BLaER1 treated with 17β-estradiol and CSF1 and Interleukin-3, amounts not matched to agents 10 nM and 100 nM (cell line): ENCODE results near the gene ADAMTS15.
"Not testable (repeated sequence)": the region's sequence is repeated elsewhere in the genome, so short reads cannot be mapped to it uniquely, and the experiment has no call there.

ENCODE experiments used
- H3K27ac ChIP-seq, 11 experiments: shearing (Covaris generic); formaldehyde crosslinking; 2 replicates each; pipeline ENCODE4 v1.8.1; 2022
- H3K27me3 ChIP-seq, 11 experiments: shearing (Covaris generic); formaldehyde crosslinking; 2 replicates each; pipeline ENCODE4 v1.8.1; 2022
- H3K36me3 ChIP-seq, 11 experiments: shearing (Covaris generic); formaldehyde crosslinking; 2 replicates each; pipeline ENCODE4 v1.8.1; 2022
- H3K4me1 ChIP-seq, 10 experiments: shearing (Covaris generic); formaldehyde crosslinking; 2 replicates each; pipeline ENCODE4 v1.8.1; 2022
- H3K4me2 ChIP-seq, 11 experiments: shearing (Covaris generic); formaldehyde crosslinking; 2 replicates each; pipeline ENCODE4 v1.8.1; 2022
- H3K4me3 ChIP-seq, 10 experiments: shearing (Covaris generic); formaldehyde crosslinking; 2 replicates each; pipeline ENCODE4 v1.8.1; 2022
- H3K9ac ChIP-seq, 11 experiments: shearing (Covaris generic); formaldehyde crosslinking; 2 replicates each; pipeline ENCODE4 v1.8.1; 2022
- H3K9me3 ChIP-seq, 11 experiments: shearing (Covaris generic); formaldehyde crosslinking; replicated peaks in 1 of 11; 2 replicates each; pipeline ENCODE4 v1.8.1; 2022
- H4K20me1 ChIP-seq, 11 experiments: shearing (Covaris generic); formaldehyde crosslinking; 2 replicates each; pipeline ENCODE4 v1.8.1; 2022
- Cebpa-rat ChIP-seq, 11 experiments: shearing (Covaris generic); IDR thresholded peaks; 2 replicates each; pipeline ENCODE4 v1.8.1; 2022

The ADAMTS15 gene

DNA sequence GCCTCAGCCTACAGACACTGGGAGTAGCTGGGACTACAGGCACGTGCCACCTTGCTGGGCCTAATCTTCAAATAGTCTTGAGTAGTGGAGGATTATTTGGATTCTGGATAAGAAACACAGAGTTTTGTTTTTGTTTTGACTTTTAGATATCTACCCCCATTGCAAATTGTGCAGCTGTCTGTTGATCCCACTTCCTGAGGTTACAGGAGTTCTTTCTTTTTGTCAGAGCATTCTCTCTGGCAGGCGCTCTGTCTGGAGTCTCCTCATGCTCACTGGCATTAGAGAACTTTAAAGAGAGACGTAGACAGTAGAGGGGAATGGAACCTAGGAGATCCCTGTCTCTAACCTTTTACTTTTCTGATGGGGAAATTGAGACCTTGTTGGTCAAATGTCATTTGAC, 12.3 kb upstream of the ADAMTS15 start:
- H3K4me3 ChIP-seq: no peak overlapping the region
- no peaks in the 10 kb centered on the region for H3K27me3 ChIP-seq
- peaks cover 0 to 11% (median 5%) of the 10 kb centered on the region in 11 experiments; a peak in 13 of 22 replicates for H3K9me3 ChIP-seq
- no peak for TF ChIP-seq Cebpa-rat (IDR thresholded peaks at IDR 0.05)
- peaks cover 19 to 53% (median 47%) of the 10 kb centered on the region in 10 experiments for H3K4me1 ChIP-seq
- no peak overlapping the region for H3K27ac ChIP-seq
- H3K36me3 ChIP-seq: no peaks in the 10 kb centered on the region
- no peaks in the 10 kb centered on the region for H4K20me1 ChIP-seq
- H3K4me2 ChIP-seq: peak overlapping the region; percentile 6 to 88 (median 78); a peak in 21 of 22 replicates
- no peak overlapping the region; a peak in 1 of 22 replicates for H3K9ac ChIP-seq

GRCh38 chr11:130437848-130438247, 10.6 kb upstream of the ADAMTS15 start:
- Histone ChIP-seq H3K4me2 (peak overlapping the region in 10 of 11 experiments; percentile 1 to 88 (median 79); a peak in 18 of 22 replicates), H4K20me1 (no peaks in the 10 kb centered on the region), H3K36me3 (no peaks in the 10 kb centered on the region), H3K4me3 (no peak overlapping the region), H3K27me3 (no peaks in the 10 kb centered on the region), H3K9ac (no peak overlapping the region), H3K27ac (peak overlapping the region in 3 of 11 experiments; percentile 23 to 49 (median 35); a peak in 4 of 22 replicates), H3K4me1 (peaks cover 19 to 53% (median 47%) of the 10 kb centered on the region in 10 experiments), H3K9me3 (peaks cover 0 to 17% (median 9%) of the 10 kb centered on the region in 11 experiments; a peak in 13 of 22 replicates)
- no peak for TF ChIP-seq Cebpa-rat (IDR thresholded peaks at IDR 0.05)

DNA sequence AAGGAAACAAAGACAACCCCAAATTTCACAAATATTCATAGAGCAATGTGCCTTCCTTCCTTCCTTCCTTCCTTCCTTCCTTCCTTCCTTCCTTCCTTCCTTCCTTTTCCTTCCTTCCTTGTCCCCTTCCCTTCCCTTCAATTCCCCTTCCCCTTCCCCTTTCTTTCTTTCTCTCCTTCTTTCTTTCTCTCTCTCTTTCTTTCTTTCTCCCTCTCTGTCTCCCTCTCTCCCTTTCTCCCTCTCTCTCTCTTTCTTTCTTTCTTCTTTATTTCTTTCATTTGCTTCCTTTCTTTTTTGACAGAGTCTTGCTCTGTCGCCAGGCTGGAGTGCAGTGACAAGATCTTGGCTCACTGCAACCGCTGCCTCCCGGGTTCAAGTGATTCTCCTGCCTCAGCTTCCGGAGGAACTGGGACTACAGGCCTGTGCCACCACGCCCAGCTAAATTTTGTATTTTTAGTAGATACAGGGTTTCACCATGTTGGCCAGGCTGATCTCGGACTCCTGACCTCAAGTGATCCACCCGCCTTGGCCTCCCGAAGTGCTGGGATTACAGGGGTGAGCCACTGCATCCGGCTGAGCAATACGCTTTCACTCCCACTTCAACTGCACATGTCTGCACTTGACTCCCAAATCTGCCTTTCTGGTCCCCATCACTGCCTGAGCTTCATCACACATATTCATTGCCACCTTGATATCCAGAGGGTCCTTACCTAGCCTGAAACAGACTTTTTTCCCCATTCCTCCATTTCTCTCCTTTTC, 9.9 kb upstream of the ADAMTS15 start:
- H3K27ac ChIP-seq: peak overlapping the region in 3 of 11 experiments; percentile 27 to 49 (median 40); a peak in 4 of 22 replicates
- not testable (repeated sequence) for H4K20me1 ChIP-seq

GRCh38 chr11:130439160-130439519, 9.3 kb upstream of the ADAMTS15 start:
- Histone ChIP-seq H3K9me3 (peaks cover 0 to 17% (median 9%) of the 10 kb centered on the region in 11 experiments; a peak in 13 of 22 replicates), H3K27ac (peak overlapping the region in 3 of 11 experiments; percentile 11 to 40 (median 27); a peak in 2 of 22 replicates), H3K4me1 (peaks cover 19 to 53% (median 47%) of the 10 kb centered on the region in 10 experiments), H3K27me3 (no peaks in the 10 kb centered on the region), H4K20me1 (no peaks in the 10 kb centered on the region), H3K36me3 (no peaks in the 10 kb centered on the region), H3K4me3 (no peak overlapping the region; a peak in 1 of 20 replicates), H3K9ac (no peak overlapping the region), H3K4me2 (peak overlapping the region; percentile 63 to 88 (median 79))
- no peak for TF ChIP-seq Cebpa-rat (IDR thresholded peaks at IDR 0.05)

More for the DNA sequence above, 9.9 kb upstream of the ADAMTS15 start:
- peak overlapping the region; percentile 63 to 88 (median 79) for H3K4me2 ChIP-seq
- peaks cover 19 to 53% (median 47%) of the 10 kb centered on the region in 10 experiments for H3K4me1 ChIP-seq
- not testable (repeated sequence) for H3K9ac ChIP-seq, H3K36me3 ChIP-seq, H3K4me3 ChIP-seq, H3K27me3 ChIP-seq
- H3K9me3 ChIP-seq: peaks cover 0 to 17% (median 9%) of the 10 kb centered on the region in 11 experiments; a peak in 13 of 22 replicates

DNA sequence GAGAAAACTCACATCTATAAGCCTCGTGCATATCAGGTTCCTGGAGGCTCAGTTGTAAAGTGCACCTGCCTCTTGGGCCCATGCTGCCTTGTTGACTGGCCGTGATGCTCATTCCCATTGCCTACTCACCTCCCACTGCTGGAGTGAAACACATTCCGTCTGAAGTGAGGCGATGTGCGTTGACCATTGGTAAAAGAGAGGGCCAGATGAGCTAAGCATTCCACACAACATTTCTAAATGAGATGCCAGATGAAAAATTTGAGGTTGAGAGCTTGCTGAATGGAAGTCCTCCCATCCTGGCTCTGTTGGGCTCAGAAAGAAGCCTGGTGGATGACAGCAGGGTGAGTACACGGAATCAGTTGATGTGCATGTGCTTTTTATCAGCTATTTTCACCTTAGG, 8.6 kb upstream of the ADAMTS15 start:
- Histone ChIP-seq H3K4me2 (peak overlapping the region; percentile 63 to 88 (median 79); a peak in 21 of 22 replicates), H3K4me3 (no peak overlapping the region), H4K20me1 (no peaks in the 10 kb centered on the region), H3K9me3 (peaks cover 0 to 17% (median 9%) of the 10 kb centered on the region in 11 experiments; a peak in 13 of 22 replicates), H3K27me3 (no peaks in the 10 kb centered on the region), H3K36me3 (no peaks in the 10 kb centered on the region), H3K27ac (0 out of 22 replicates have a peak overlapping the region, but pooled peaks of 1 of the 11 experiments have one; percentile 40), H3K9ac (no peak overlapping the region), H3K4me1 (peaks cover 19 to 53% (median 47%) of the 10 kb centered on the region in 10 experiments)
- TF ChIP-seq Cebpa-rat (IDR thresholded peaks at IDR 0.05): no peak

- no peak overlapping the region for H3K4me3 ChIP-seq
- H3K4me2 ChIP-seq: no peak overlapping the region; a peak in 1 of 22 replicates
- no peaks in the 10 kb centered on the region for H3K27me3 ChIP-seq
- no peak for TF ChIP-seq Cebpa-rat (IDR thresholded peaks at IDR 0.05)
- no peaks in the 10 kb centered on the region for H3K36me3 ChIP-seq
- H3K27ac ChIP-seq: no peak overlapping the region
- H3K9ac ChIP-seq: no peak overlapping the region
- peaks cover 12 to 37% (median 35%) of the 10 kb centered on the region in 10 experiments for H3K4me1 ChIP-seq
- no peaks in the 10 kb centered on the region for H4K20me1 ChIP-seq
- peaks cover 0 to 17% (median 9%) of the 10 kb centered on the region in 11 experiments; a peak in 13 of 22 replicates for H3K9me3 ChIP-seq
Observed at GRCh38 chr11:130441719-130442118, 6.7 kb upstream of the ADAMTS15 start.

GRCh38 chr11:130442737-130443136, 5.7 kb upstream of the ADAMTS15 start:
- no peak for TF ChIP-seq Cebpa-rat (IDR thresholded peaks at IDR 0.05)
- Histone ChIP-seq H3K4me3 (no peak overlapping the region), H3K9me3 (peaks cover 0 to 17% (median 9%) of the 10 kb centered on the region in 11 experiments; a peak in 13 of 22 replicates), H4K20me1 (no peaks in the 10 kb centered on the region), H3K4me1 (peaks cover 12 to 27% (median 24%) of the 10 kb centered on the region in 10 experiments), H3K9ac (no peak overlapping the region), H3K27me3 (no peaks in the 10 kb centered on the region), H3K4me2 (no peak overlapping the region), H3K36me3 (no peaks in the 10 kb centered on the region), H3K27ac (no peak overlapping the region)

DNA sequence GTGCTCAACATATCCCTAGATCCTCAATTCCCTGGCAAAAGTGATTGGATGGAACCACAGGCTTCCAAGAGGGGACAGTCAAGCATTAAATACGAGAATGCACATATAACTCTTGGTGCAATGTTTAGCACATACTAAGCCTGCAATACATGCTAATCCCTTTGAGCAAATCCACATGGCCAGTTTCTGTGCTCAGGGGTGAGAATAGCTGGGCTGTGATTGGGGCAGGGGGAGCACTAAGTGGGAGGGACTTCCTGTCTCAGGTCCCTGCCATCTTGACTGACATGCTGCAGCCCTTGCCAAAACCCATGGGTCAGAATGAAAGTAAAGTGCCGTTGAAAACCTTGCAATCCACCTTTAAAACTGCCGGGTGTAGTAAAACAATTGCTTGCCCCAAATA, 2.7 kb upstream of the ADAMTS15 start:
- H3K9me3 ChIP-seq: peaks cover 0 to 17% (median 8%) of the 10 kb centered on the region in 11 experiments; a peak in 13 of 22 replicates
- H4K20me1 ChIP-seq: no peaks in the 10 kb centered on the region; a peak in 1 of 22 replicates
- H3K27me3 ChIP-seq: peaks cover 9 to 19% (median 16%) of the 10 kb centered on the region in 11 experiments; a peak in 21 of 22 replicates
- H3K27ac ChIP-seq: no peak overlapping the region
- no peak overlapping the region for H3K4me2 ChIP-seq
- H3K36me3 ChIP-seq: no peaks in the 10 kb centered on the region
- peaks cover 8 to 13% (median 12%) of the 10 kb centered on the region in 10 experiments; a peak in 18 of 20 replicates for H3K4me1 ChIP-seq
- no peak overlapping the region for H3K4me3 ChIP-seq
- TF ChIP-seq Cebpa-rat (IDR thresholded peaks at IDR 0.05): no peak
- H3K9ac ChIP-seq: no peak overlapping the region

DNA sequence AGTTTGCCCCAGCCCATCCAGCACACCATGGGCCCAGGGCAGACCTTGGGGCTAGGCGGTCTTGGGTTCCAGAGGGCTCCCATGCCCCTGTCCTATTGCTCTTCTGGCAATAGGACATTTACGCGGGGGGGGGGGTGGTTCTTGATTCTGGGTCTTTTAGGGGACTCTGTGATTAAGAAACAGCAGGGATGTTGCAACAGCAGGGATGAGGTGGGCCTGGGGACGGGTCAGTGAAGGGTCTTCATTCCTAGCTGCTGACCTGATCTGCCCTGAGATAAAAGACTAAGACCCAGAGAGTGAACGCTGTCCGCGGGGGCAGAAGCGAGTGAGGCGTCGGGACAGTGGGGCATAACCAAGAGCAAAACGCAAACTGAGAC, 418 bp upstream of the ADAMTS15 start:
- H3K4me2 ChIP-seq: peak overlapping the region; percentile 88 to 99 (median 98)
- peaks cover 9 to 19% (median 16%) of the 10 kb centered on the region in 11 experiments; a peak in 21 of 22 replicates for H3K27me3 ChIP-seq
- H3K9ac ChIP-seq: peak overlapping the region; percentile 3 to 55 (median 43); a peak in 11 of 22 replicates
- no peaks in the 10 kb centered on the region; a peak in 1 of 22 replicates for H4K20me1 ChIP-seq
- peaks cover 8 to 13% (median 12%) of the 10 kb centered on the region in 10 experiments; a peak in 18 of 20 replicates for H3K4me1 ChIP-seq
- H3K27ac ChIP-seq: no peak overlapping the region
- H3K36me3 ChIP-seq: no peaks in the 10 kb centered on the region
- no peak for TF ChIP-seq Cebpa-rat (IDR thresholded peaks at IDR 0.05)
- H3K4me3 ChIP-seq: peak overlapping the region; percentile 49 to 69 (median 60)
- H3K9me3 ChIP-seq: 0 out of 22 replicates have a peak, but pooled peaks cover 0 to 8% (median 0%) of the 10 kb centered on the region in 11 experiments
